ENCODE data around the gene DLG2.

- TF ChIP-seq POLR2A (IDR thresholded peaks at IDR 0.05; ENCODE audit: low read depth, low read length) = no peak
- TF ChIP-seq CTCF (conservative IDR thresholded peaks at IDR 0.05; ENCODE audit: low read depth, low read length) = no peak
Observed at GRCh38 chr11:83922953-83923352, 1704.2 kb downstream of the DLG2 start.

Data from IMR-90 (cell line).